OCI-LY1 (cell line): ENCODE measurements around the gene EPB41.

Experiments used
- EZH2 ChIP-seq: fragments of 200-600 bp; sonication (generic), shearing (Covaris generic); IDR thresholded peaks from 2 replicates; pipeline ENCODE4 v1.8.0; 2017; ENCODE audit warnings: borderline replicate concordance, mixed run types, mild to moderate bottlenecking, antibody characterized with exemption, low read length, moderate library complexity, mixed read lengths
- TF ChIP-seq, protein P1 (sequence below): fragments of 200-600 bp; sonication (generic), shearing (Covaris generic); IDR thresholded peaks from 2 replicates; pipeline ENCODE4 v1.5.1; 2017; ENCODE audit warnings: mild to moderate bottlenecking, antibody characterized with exemption, low read length, moderate library complexity, mixed read lengths

DNA sequence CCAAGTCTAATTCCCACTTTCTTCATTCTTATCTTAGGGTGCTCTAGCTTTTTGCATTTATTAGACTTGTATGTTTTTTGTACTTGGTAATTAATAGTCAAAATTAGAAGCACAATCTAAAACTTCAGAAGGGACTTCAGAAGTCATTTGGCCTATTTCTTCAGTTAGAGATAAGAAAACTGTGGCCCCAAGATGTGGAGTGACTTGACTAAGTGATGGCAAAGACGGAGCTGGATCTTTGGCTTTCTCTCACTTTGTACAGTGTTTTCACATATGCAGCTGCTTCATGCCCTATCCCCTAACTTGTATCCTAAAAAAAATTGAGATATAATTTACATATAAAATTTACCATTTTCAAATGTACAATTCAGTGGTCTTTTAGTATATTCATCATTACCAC, 21.7 kb downstream of the EPB41 start:
- TF ChIP-seq, protein P1, sequence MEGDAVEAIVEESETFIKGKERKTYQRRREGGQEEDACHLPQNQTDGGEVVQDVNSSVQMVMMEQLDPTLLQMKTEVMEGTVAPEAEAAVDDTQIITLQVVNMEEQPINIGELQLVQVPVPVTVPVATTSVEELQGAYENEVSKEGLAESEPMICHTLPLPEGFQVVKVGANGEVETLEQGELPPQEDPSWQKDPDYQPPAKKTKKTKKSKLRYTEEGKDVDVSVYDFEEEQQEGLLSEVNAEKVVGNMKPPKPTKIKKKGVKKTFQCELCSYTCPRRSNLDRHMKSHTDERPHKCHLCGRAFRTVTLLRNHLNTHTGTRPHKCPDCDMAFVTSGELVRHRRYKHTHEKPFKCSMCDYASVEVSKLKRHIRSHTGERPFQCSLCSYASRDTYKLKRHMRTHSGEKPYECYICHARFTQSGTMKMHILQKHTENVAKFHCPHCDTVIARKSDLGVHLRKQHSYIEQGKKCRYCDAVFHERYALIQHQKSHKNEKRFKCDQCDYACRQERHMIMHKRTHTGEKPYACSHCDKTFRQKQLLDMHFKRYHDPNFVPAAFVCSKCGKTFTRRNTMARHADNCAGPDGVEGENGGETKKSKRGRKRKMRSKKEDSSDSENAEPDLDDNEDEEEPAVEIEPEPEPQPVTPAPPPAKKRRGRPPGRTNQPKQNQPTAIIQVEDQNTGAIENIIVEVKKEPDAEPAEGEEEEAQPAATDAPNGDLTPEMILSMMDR = no peak
- no peak for TF ChIP-seq EZH2
